ENCODE results near the gene CEP78. TPM values are rescaled to one million over a fixed set of nuclear protein-coding genes. Genes with fewer than 3 reads are reported as not detected.

The CEP78 gene
- total RNA-seq, 2 donors from 2014 or later, result 5.6 to 9.6 TPM

DNA sequence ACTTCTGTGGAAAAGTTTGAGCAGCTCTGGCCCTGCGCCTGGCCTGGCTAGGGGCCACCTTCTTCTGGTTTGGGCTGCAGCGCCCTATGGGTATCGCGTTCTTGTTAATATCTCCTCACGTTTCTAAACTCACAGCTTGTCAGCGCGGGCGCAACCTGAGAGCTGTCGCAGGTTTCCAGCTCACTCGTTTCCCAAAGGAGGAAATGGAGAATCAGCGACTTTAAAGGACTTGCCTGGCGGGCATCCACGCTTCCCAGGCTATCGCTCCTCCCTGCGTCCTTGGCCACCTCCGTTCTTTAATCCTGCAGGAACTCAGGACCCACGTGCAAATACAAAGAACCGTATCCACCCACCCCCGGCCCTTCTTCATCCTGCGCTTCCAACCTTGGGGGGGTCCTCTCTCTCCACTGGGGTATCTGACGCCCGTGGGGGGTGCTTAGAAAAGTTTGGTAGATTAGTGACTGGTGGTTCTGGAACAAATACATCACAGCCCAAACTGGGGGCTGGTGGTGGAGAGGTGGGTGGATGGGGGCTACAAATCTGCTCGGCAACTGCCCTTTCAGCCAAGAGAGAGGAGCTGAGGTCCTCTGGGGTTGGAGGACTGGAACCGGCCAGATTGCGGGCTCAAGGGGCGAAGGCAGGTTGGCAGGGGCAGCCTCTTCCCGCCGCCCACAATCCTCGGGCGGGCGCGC lies 60.5 kb downstream of the CEP78 start:
- peaks cover 48% of the 10 kb centered on the region for H3K4me1 ChIP-seq
- WGBS, 2 donors, result 2 to 5% methylated on average over 15 to 32 of the region's 32 CpGs
- peak; percentile 81 to 90 (median 84) for DNase-seq
- TF ChIP-seq, protein P1, sequence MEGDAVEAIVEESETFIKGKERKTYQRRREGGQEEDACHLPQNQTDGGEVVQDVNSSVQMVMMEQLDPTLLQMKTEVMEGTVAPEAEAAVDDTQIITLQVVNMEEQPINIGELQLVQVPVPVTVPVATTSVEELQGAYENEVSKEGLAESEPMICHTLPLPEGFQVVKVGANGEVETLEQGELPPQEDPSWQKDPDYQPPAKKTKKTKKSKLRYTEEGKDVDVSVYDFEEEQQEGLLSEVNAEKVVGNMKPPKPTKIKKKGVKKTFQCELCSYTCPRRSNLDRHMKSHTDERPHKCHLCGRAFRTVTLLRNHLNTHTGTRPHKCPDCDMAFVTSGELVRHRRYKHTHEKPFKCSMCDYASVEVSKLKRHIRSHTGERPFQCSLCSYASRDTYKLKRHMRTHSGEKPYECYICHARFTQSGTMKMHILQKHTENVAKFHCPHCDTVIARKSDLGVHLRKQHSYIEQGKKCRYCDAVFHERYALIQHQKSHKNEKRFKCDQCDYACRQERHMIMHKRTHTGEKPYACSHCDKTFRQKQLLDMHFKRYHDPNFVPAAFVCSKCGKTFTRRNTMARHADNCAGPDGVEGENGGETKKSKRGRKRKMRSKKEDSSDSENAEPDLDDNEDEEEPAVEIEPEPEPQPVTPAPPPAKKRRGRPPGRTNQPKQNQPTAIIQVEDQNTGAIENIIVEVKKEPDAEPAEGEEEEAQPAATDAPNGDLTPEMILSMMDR (IDR thresholded peaks at IDR 0.05), result no peak
- peak in 2 of 3 donors; percentile 47 to 49 for TF ChIP-seq POLR2A (IDR thresholded peaks at IDR 0.05)
- no peak overlapping the region for H3K4me3 ChIP-seq
- intact Hi-C loops (cut with DNase I), result no loop called here
- H3K36me3 ChIP-seq (replicated peaks in 1 of 2; ENCODE audit: insufficient read depth in 1 of 2, low read depth in 2 of 2), result no peaks in the 10 kb centered on the region
- H3K27ac ChIP-seq, result peak overlapping the region; percentile 68 to 85 (median 78)
- ATAC-seq, result peak; percentile 63
- H3K9me3 ChIP-seq, result no peaks in the 10 kb centered on the region
- H3K27me3 ChIP-seq, result no peaks in the 10 kb centered on the region

DNA sequence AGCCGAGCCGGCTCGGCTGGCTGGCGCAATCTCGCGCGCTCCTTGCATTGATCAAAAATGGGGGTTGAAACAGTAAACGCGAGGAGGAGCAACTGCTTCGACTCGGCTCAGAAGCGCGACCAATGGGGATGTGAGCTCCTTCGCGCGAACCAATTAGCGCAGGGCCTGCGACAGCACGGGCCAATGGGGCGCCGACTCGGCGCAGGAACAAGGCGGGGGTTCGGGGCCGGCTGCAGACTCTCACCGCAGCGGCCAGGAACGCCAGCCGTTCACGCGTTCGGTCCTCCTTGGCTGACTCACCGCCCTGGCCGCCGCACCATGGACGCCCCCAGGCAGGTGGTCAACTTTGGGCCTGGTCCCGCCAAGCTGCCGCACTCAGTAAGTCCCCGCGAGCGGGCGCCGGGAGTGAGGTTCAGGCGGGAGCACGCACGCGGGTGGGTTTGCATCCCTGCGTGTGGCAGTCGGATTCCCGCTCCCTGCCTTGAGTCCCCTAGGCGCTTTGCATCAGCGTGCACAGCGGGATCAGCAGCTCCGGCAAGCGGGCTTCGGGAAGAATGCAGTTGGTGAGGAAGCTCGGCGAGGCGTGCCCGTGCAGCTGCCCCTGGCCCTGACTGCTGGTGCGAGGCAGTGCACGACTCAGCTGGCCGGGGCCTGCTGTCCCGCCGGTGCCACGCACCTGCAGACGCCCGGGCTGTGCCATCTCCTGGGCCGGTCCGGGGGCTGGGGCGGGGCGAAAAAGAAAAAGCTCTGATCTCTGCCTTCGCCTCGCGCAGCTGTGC lies 61.2 kb downstream of the CEP78 start, which contains the start of gene PSAT1:
Gene PSAT1, plus strand, starts transcription at position 233 of the 779 bp plus-strand sequence. Its CDS starts 86 bp downstream, at position 319.
- peak; percentile 76 to 80 (median 79) for TF ChIP-seq POLR2A (IDR thresholded peaks at IDR 0.05)
- TF ChIP-seq, protein P1 (IDR thresholded peaks at IDR 0.05), result peak in 2 of 7 experiments; percentile 5 to 11
- intact Hi-C loops (cut with DNase I), result no loop called here
- H3K27ac ChIP-seq, result peak within 1 kb of the TSS; percentile 68 to 85 (median 78)
- no peaks in the 10 kb centered on the region for H3K36me3 ChIP-seq (replicated peaks in 1 of 2; ENCODE audit: insufficient read depth in 1 of 2, low read depth in 2 of 2)
- WGBS, 2 donors, result 0 to 1% methylated on average over 15 to 74 of the region's 76 CpGs
- H3K4me3 ChIP-seq, result peak within 1 kb of the TSS; percentile 24 to 53
- no peaks in the 10 kb centered on the region for H3K27me3 ChIP-seq
- H3K4me1 ChIP-seq, result peaks cover 55% of the 10 kb centered on the region
- DNase-seq (peak; percentile 92 to 95 (median 94)), ATAC-seq (peak; percentile 95)
- no peaks in the 10 kb centered on the region for H3K9me3 ChIP-seq

DNA sequence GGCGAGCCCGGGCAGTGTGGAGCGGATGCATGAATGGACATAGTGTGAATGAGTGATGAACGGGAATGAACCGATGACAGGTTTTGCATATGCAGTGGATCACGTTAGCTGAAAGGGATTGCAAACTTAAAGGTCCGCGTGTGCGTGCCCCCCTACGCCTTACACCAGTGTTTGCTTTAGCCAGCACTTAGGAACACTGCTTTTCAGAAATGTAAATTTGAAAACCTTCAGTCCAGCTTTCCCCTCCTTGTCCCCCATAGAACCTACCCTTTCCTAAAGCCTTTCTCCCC lies 61.7 kb downstream of the CEP78 start:
- no peak for ATAC-seq
- Histone ChIP-seq H3K9me3 (no peaks in the 10 kb centered on the region), H3K27ac (peak overlapping the region; percentile 57 to 85 (median 78)), H3K4me1 (peaks cover 60% of the 10 kb centered on the region), H3K4me3 (peak overlapping the region; percentile 24 to 53), H3K27me3 (no peaks in the 10 kb centered on the region), H3K36me3 (replicated peaks in 1 of 2; ENCODE audit: insufficient read depth in 1 of 2, low read depth in 2 of 2) (no peaks in the 10 kb centered on the region)
- no peak for DNase-seq
- 0 to 1% methylated on average over 10 of the region's 10 CpGs for WGBS, 2 donors
- intact Hi-C loops (cut with DNase I), result no loop called here
- no peak for TF ChIP-seq POLR2A (IDR thresholded peaks at IDR 0.05)
- TF ChIP-seq, protein P1 (IDR thresholded peaks at IDR 0.05), result no peak

DNA sequence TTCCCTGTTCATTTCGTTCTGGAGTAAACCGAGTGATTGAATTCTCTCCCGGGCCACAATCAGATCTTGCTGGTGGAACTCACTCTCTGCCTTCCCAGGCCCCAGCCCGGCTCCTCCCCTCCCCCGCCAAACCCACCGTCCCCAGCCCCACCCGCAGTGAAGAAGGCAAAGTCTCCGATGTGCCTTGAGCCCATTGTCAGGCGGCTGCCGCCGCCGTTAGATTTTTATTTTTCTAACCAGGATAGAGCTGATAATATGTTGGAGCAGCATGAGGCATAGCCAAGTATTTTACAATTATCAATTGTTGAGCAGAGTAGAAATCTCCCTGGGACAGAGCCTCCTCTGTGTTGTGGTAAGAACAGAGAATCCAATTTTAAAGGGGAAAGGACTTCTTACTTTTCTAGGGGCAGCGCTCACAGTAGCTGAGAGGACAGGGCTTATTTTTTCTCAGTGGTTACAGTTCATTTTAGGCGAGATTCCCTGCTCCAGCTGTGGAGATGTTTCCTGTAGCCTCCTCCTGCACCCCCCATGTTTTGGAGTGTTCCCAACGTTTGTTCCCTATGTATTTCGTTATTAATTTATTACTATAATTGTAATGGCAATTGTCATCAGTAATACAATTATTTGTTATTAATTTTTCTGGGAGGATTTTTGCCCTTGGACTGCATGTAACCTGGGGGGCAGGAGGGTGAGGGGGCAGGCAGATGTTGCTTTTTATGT lies 62.3 kb downstream of the CEP78 start:
- Histone ChIP-seq H3K36me3 (replicated peaks in 1 of 2; ENCODE audit: insufficient read depth in 1 of 2, low read depth in 2 of 2) (no peaks in the 10 kb centered on the region), H3K4me1 (peaks cover 66% of the 10 kb centered on the region), H3K9me3 (no peaks in the 10 kb centered on the region), H3K4me3 (peak overlapping the region; percentile 24 to 53), H3K27me3 (no peaks in the 10 kb centered on the region), H3K27ac (peak overlapping the region; percentile 57 to 85 (median 78))
- 5 to 8% methylated on average over 13 to 16 of the region's 16 CpGs for WGBS, 2 donors
- ATAC-seq (no peak), DNase-seq (no peak)
- intact Hi-C loops (cut with DNase I), result no loop called here
- TF ChIP-seq POLR2A (IDR thresholded peaks at IDR 0.05), result no peak
- TF ChIP-seq, protein P1 (IDR thresholded peaks at IDR 0.05), result no peak

Measured in body of pancreas (tissue), 4 donors.